ENCODE results near the gene DHRS9. TPM values are rescaled to one million over a fixed set of nuclear protein-coding genes. Genes with fewer than 3 reads are reported as not detected.

Gene DHRS9
- total and polyA plus RNA-seq, 2 of the 4 experiments (the other 2 are of a cell fraction): not detected

DNA sequence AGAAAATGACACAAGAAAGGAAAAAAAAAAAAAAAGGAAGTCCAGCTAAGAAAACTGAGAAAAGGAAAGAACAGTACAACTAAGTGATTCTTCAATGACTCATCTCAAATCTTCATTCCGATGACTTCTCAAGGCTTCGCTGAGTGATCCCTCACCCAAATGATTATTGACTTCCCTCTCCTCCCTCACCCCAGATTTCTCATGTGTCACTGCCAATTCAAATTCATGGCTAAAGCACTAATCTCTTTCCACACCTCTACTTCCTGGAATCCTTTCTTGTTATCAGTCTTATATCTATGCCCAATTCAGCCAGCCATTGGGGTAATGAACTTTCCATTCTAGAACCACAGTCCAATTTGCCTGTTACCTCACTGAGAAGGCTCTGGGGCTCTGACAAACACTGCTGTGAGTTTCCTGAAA is 31.0 kb upstream of the DHRS9 start:
- H3K4ac ChIP-seq (ENCODE audit: low read depth, low read length): no peak overlapping the region
- intact Hi-C loops (cut with micrococcal nuclease): no loop called here
- no peak overlapping the region for H3K18ac ChIP-seq (ENCODE audit: low read depth, low read length)
- no peaks in the 10 kb centered on the region for H4K20me1 ChIP-seq (ENCODE audit: insufficient read depth, low read length)
- H3K36me3 ChIP-seq (ENCODE audit: control insufficient read depth, insufficient read depth, low read length): no peaks in the 10 kb centered on the region
- no peak overlapping the region for H3K14ac ChIP-seq (replicated peaks; ENCODE audit: low read depth, low read length)
- no peak for DNase-seq
- H2BK15ac ChIP-seq (ENCODE audit: low read depth, low read length): no peak overlapping the region
- H3K4me2 ChIP-seq (ENCODE audit: low read depth, low read length): no peak overlapping the region
- CTCF ChIA-PET: no interaction called here
- H4K91ac ChIP-seq (ENCODE audit: insufficient read depth, low read depth, low read length): no peak overlapping the region
- H3K4me3 ChIP-seq (ENCODE audit: insufficient read depth, low read depth, low read length): no peak overlapping the region
- TF ChIP-seq, protein P1, sequence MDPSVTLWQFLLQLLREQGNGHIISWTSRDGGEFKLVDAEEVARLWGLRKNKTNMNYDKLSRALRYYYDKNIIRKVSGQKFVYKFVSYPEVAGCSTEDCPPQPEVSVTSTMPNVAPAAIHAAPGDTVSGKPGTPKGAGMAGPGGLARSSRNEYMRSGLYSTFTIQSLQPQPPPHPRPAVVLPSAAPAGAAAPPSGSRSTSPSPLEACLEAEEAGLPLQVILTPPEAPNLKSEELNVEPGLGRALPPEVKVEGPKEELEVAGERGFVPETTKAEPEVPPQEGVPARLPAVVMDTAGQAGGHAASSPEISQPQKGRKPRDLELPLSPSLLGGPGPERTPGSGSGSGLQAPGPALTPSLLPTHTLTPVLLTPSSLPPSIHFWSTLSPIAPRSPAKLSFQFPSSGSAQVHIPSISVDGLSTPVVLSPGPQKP (IDR thresholded peaks at IDR 0.05; ENCODE audit: borderline replicate concordance, low read depth, low read length): no peak
- TF ChIP-seq NFE2L2 (IDR thresholded peaks at IDR 0.05; ENCODE audit: low read depth, low read length) (no peak), MAZ (IDR thresholded peaks at IDR 0.05; ENCODE audit: borderline replicate concordance, low read depth, low read length) (no peak), POLR2A (IDR thresholded peaks at IDR 0.05; ENCODE audit: low read depth, low read length) (no peak), RCOR1 (IDR thresholded peaks at IDR 0.05; ENCODE audit: insufficient replicate concordance, low read length) (no peak), RAD21 (IDR thresholded peaks at IDR 0.05; ENCODE audit: low read length) (no peak), MXI1 (IDR thresholded peaks at IDR 0.05; ENCODE audit: borderline replicate concordance, low read depth, low read length) (no peak)
- H4K8ac ChIP-seq (ENCODE audit: low read depth in 2 of 2, low read length in 2 of 2): no peak overlapping the region
- no peak overlapping the region for H2BK20ac ChIP-seq (ENCODE audit: low read depth, low read length)
- H2AK5ac ChIP-seq (ENCODE audit: low read depth, low read length): no peak overlapping the region
- H3K23ac ChIP-seq (ENCODE audit: low read depth, low read length): no peak overlapping the region
- no peak overlapping the region for H3K56ac ChIP-seq (ENCODE audit: extremely low read depth, insufficient read depth, low read length)
- H3K4me1 ChIP-seq (ENCODE audit: control insufficient read depth, insufficient read depth, low read length): no peaks in the 10 kb centered on the region
- no peak overlapping the region for H2BK5ac ChIP-seq (ENCODE audit: low read depth, low read length, poor library complexity, severe bottlenecking)
- ATAC-seq (ENCODE audit: low read depth): no peak
- H3K79me1 ChIP-seq (ENCODE audit: low read depth in 1 of 2, low read length in 2 of 2): no peaks in the 10 kb centered on the region
- H2AK9ac ChIP-seq (replicated peaks; ENCODE audit: low read depth, low read length, poor library complexity): no peak overlapping the region
- dilution Hi-C loops (cut with HindIII; ENCODE audit: low sequenced_read_pairs, unreplicated experiment): no loop called here
- H4K5ac ChIP-seq (ENCODE audit: low read depth, low read length): no peak overlapping the region
- no peaks in the 10 kb centered on the region for H3K27me3 ChIP-seq (ENCODE audit: control insufficient read depth, insufficient read depth, low read length)
- no peaks in the 10 kb centered on the region; the same call in 1 of the 2 replicates for H3K9me3 ChIP-seq (ENCODE audit: control insufficient read depth, insufficient read depth, low read length)
- no peak overlapping the region for H3K9ac ChIP-seq (ENCODE audit: low read depth, low read length)
- WGBS, 2 experiments (ENCODE audit: extremely low coverage in 2 of 2, insufficient read length in 1 of 2): 80% methylated on average over 1 of the region's 2 CpGs; no CpG with 5 or more reads in 1 of the 2 experiments
- no peak overlapping the region for H3K27ac ChIP-seq (ENCODE audit: insufficient read depth, low read length)
- no TSS peak for BruUV-seq (replicated peaks)
- no peaks in the 10 kb centered on the region for H3K9me1 ChIP-seq (ENCODE audit: insufficient read depth, low read length)
- H2BK120ac ChIP-seq (ENCODE audit: low read depth, low read length): no peak overlapping the region
- POLR2A ChIA-PET (ENCODE audit: unreplicated experiment): no interaction called here
- no peak overlapping the region for H2AFZ ChIP-seq (replicated peaks; ENCODE audit: low read length, poor library complexity)
- in situ Hi-C loops (cut with MboI; ENCODE audit: low sequenced_read_pairs): no loop called here
